HS-5 (cell line): Measurements from ENCODE around the gene CBX4.

Experiments
- DNase-seq: peaks from one replicate; pipeline ENCODE4 v3.0.0-alpha.2; 2012; ENCODE audit warnings: low read depth

The CBX4 gene

GRCh38 chr17:79829004-79829403, 10.2 kb downstream of the CBX4 start:
- no peak for DNase-seq

- no peak for DNase-seq
Observed at GRCh38 chr17:79826841-79827578, 12.2 kb downstream of the CBX4 start.

GRCh38 chr17:79826204-79826680, 13.0 kb downstream of the CBX4 start:
- DNase-seq = no peak

GRCh38 chr17:79825580-79825921, 13.7 kb downstream of the CBX4 start:
- DNase-seq = no peak

- no peak for DNase-seq
Observed at GRCh38 chr17:79824893-79825579, 14.2 kb downstream of the CBX4 start.

GRCh38 chr17:79824234-79824633, 15.0 kb downstream of the CBX4 start:
- DNase-seq = no peak

- DNase-seq = no peak
Observed at GRCh38 chr17:79822583-79823124, 16.6 kb downstream of the CBX4 start.

GRCh38 chr17:79821331-79822095, 17.7 kb downstream of the CBX4 start:
- DNase-seq = no peak

- no peak for DNase-seq
Observed at GRCh38 chr17:79820959-79821330, 18.3 kb downstream of the CBX4 start.

- no peak for DNase-seq
Observed at GRCh38 chr17:79819534-79820276, 19.5 kb downstream of the CBX4 start.

GRCh38 chr17:79819085-79819484, 20.2 kb downstream of the CBX4 start:
- no peak for DNase-seq

GRCh38 chr17:79818026-79818758, 21.0 kb downstream of the CBX4 start:
- DNase-seq = no peak

- no peak for DNase-seq
Observed at GRCh38 chr17:79815836-79816461, 23.3 kb downstream of the CBX4 start.

GRCh38 chr17:79814974-79815835, 24.0 kb downstream of the CBX4 start:
- no peak for DNase-seq

- no peak for DNase-seq
Observed at GRCh38 chr17:79814127-79814973, 24.9 kb downstream of the CBX4 start.

GRCh38 chr17:79813297-79814126, 25.7 kb downstream of the CBX4 start:
- no peak for DNase-seq

- DNase-seq = no peak
Observed at GRCh38 chr17:79812353-79813258, 26.6 kb downstream of the CBX4 start.
